Measurements from ENCODE around the gene TACC3. TPM values are rescaled to one million over a fixed set of nuclear protein-coding genes. Genes with fewer than 3 reads are reported as not detected.
A peak's percentile ranks its signal among the peaks of the same experiment; 100 is the strongest.

Gene TACC3
- total RNA-seq, 1 experiment from 2014 or later: 106 TPM

- TF ChIP-seq TCF7L2 (IDR thresholded peaks at IDR 0.05; ENCODE audit: low read depth, low read length): no peak
- TF ChIP-seq CTCF (IDR thresholded peaks at IDR 0.05): no peak
- TF ChIP-seq POLR2AphosphoS5 (IDR thresholded peaks at IDR 0.05; ENCODE audit: low read depth, low read length): no peak
- TF ChIP-seq, protein P1, sequence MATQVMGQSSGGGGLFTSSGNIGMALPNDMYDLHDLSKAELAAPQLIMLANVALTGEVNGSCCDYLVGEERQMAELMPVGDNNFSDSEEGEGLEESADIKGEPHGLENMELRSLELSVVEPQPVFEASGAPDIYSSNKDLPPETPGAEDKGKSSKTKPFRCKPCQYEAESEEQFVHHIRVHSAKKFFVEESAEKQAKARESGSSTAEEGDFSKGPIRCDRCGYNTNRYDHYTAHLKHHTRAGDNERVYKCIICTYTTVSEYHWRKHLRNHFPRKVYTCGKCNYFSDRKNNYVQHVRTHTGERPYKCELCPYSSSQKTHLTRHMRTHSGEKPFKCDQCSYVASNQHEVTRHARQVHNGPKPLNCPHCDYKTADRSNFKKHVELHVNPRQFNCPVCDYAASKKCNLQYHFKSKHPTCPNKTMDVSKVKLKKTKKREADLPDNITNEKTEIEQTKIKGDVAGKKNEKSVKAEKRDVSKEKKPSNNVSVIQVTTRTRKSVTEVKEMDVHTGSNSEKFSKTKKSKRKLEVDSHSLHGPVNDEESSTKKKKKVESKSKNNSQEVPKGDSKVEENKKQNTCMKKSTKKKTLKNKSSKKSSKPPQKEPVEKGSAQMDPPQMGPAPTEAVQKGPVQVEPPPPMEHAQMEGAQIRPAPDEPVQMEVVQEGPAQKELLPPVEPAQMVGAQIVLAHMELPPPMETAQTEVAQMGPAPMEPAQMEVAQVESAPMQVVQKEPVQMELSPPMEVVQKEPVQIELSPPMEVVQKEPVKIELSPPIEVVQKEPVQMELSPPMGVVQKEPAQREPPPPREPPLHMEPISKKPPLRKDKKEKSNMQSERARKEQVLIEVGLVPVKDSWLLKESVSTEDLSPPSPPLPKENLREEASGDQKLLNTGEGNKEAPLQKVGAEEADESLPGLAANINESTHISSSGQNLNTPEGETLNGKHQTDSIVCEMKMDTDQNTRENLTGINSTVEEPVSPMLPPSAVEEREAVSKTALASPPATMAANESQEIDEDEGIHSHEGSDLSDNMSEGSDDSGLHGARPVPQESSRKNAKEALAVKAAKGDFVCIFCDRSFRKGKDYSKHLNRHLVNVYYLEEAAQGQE (IDR thresholded peaks at IDR 0.05; ENCODE audit: insufficient read depth in 1 of 2, low read depth in 2 of 2, low read length in 1 of 2): no peak
- no peak for TF ChIP-seq SIN3A (IDR thresholded peaks at IDR 0.05; ENCODE audit: borderline replicate concordance, insufficient read depth, low read depth, low read length)
- in situ Hi-C loops (cut with HindIII; ENCODE audit: low pct_unique_long_range_greater_than_20kb, low sequenced_read_pairs) (no loop called here), intact Hi-C loops (cut with micrococcal nuclease; ENCODE audit: unreplicated experiment) (no loop called here)
- ATAC-seq (no peak), DNase-seq (ENCODE audit: low read depth, low spot score) (no peak)
- peaks cover 23% of the 10 kb centered on the region for H3K4me1 ChIP-seq (ENCODE audit: control insufficient read depth, insufficient read depth, low read length)
- peaks cover 13% of the 10 kb centered on the region for H3K36me3 ChIP-seq (ENCODE audit: control insufficient read depth, insufficient read depth, low read length)
- no TSS peak for BruUV-seq (replicated peaks)
- no peaks in the 10 kb centered on the region for H3K9me3 ChIP-seq (ENCODE audit: control insufficient read depth, insufficient read depth, low read depth, low read length)
- H3K27me3 ChIP-seq (ENCODE audit: control insufficient read depth, insufficient read depth, low read length): no peaks in the 10 kb centered on the region
- 0 out of 2 replicates have a peak overlapping the region, but pooled peaks have one; percentile 29 for H3K27ac ChIP-seq (ENCODE audit: low read length)
- H3K4me3 ChIP-seq (ENCODE audit: low read depth in 2 of 2, low read length in 2 of 2): no peak overlapping the region
- CTCF ChIA-PET: interaction anchor here (0.6 to 2.0 kb wide), 2 partner anchors 8 to 15 kb away, joined by 4 to 11 read pairs; no protein-coding TSS in a partner anchor
- POLR2A ChIA-PET: no interaction called here
Observed at GRCh38 chr4:1708581-1708980, 12.7 kb upstream of the TACC3 start.

- intact Hi-C loops (cut with micrococcal nuclease; ENCODE audit: unreplicated experiment) (no loop called here), in situ Hi-C loops (cut with HindIII; ENCODE audit: low pct_unique_long_range_greater_than_20kb, low sequenced_read_pairs) (no loop called here)
- H3K36me3 ChIP-seq (ENCODE audit: control insufficient read depth, insufficient read depth, low read length): peaks cover 6% of the 10 kb centered on the region
- no peak for TF ChIP-seq CTCF (IDR thresholded peaks at IDR 0.05)
- TF ChIP-seq POLR2AphosphoS5 (IDR thresholded peaks at IDR 0.05; ENCODE audit: low read depth, low read length): no peak
- TF ChIP-seq TCF7L2 (IDR thresholded peaks at IDR 0.05; ENCODE audit: low read depth, low read length): no peak
- TF ChIP-seq, protein P1 (IDR thresholded peaks at IDR 0.05; ENCODE audit: insufficient read depth in 1 of 2, low read depth in 2 of 2, low read length in 1 of 2): no peak
- TF ChIP-seq SIN3A (IDR thresholded peaks at IDR 0.05; ENCODE audit: borderline replicate concordance, insufficient read depth, low read depth, low read length): no peak
- BruUV-seq (replicated peaks): no TSS peak
- POLR2A ChIA-PET: no interaction called here
- CTCF ChIA-PET: no interaction called here
- no peak for ATAC-seq
- H3K27me3 ChIP-seq (ENCODE audit: control insufficient read depth, insufficient read depth, low read length): no peaks in the 10 kb centered on the region
- H3K4me3 ChIP-seq (ENCODE audit: low read depth in 2 of 2, low read length in 2 of 2): peak overlapping the region; percentile 58 to 92
- H3K9me3 ChIP-seq (ENCODE audit: control insufficient read depth, insufficient read depth, low read depth, low read length): no peaks in the 10 kb centered on the region
- H3K27ac ChIP-seq (ENCODE audit: low read length): peak overlapping the region; percentile 75
- H3K4me1 ChIP-seq (ENCODE audit: control insufficient read depth, insufficient read depth, low read length): peaks cover 33% of the 10 kb centered on the region
- DNase-seq (ENCODE audit: low read depth, low spot score): no peak
Observed at GRCh38 chr4:1711055-1711570, 10.2 kb upstream of the TACC3 start.

Measured in Panc1 (cell line).